NB4 (cell line): ENCODE data around the gene TNN.

ENCODE experiments used
- CTCF ChIP-seq: IDR thresholded peaks from one replicate; pipeline ENCODE4 v1.5.1; 2012; ENCODE audit warnings: low read depth, low read length
- MAX ChIP-seq: IDR thresholded peaks from 2 replicates; pipeline ENCODE4 v1.6.1; 2011; ENCODE audit warnings: low read depth, low read length

GRCh38 chr1:175185903-175186302, 118.3 kb downstream of the TNN start:
- no peak for TF ChIP-seq CTCF
- no peak for TF ChIP-seq MAX
